MG63 (cell line): Measurements from ENCODE around the gene ANKRD24. TPM values are rescaled to one million over a fixed set of nuclear protein-coding genes. Genes with fewer than 3 reads are reported as not detected.
"Not testable (repeated sequence)": the region's sequence is repeated elsewhere in the genome, so short reads cannot be mapped to it uniquely, and the experiment has no call there.

ENCODE experiments used
- DNase-seq: peaks from one replicate; pipeline ENCODE4 v3.0.0-alpha.2; 2020
- H3K27me3 ChIP-seq: fragments of 250-450 bp; sonication (Bioruptor Pico); 2 replicates; pipeline ENCODE4 v1.5.1; 2020; ENCODE audit warnings: mild to moderate bottlenecking, moderate library complexity
- H3K36me3 ChIP-seq: fragments of 250-450 bp; sonication (Bioruptor Pico); 2 replicates; pipeline ENCODE4 v1.5.1; 2020; ENCODE audit warnings: mild to moderate bottlenecking, moderate library complexity
- H3K4me3 ChIP-seq: fragments of 250-450 bp; sonication (Bioruptor Pico); 2 replicates; pipeline ENCODE4 v1.5.1; 2020; ENCODE audit warnings: mild to moderate bottlenecking, moderate library complexity
- H3K9me3 ChIP-seq: fragments of 250-450 bp; sonication (Bioruptor Pico); 2 replicates; pipeline ENCODE4 v1.5.1; 2020; ENCODE audit warnings: mild to moderate bottlenecking, moderate library complexity
- total RNA-seq: library from RNA; depleted of rRNA; stranded (reverse); fragments of >200 nt; shearing (Covaris generic); gene quantifications from 2 replicates; pipeline ENCODE4 v1.2.3, GENCODE V29; 2014; ENCODE audit warnings: low replicate concordance

The ANKRD24 gene
- total RNA-seq, 1 experiment from 2014 or later = 0.13 TPM

- Histone ChIP-seq H3K27me3 (no peaks in the 10 kb centered on the region), H3K9me3 (no peaks in the 10 kb centered on the region), H3K4me3 (no peak overlapping the region), H3K36me3 (no peaks in the 10 kb centered on the region)
- DNase-seq = peak; percentile 51
Measured at GRCh38 chr19:4186087-4186993, 3.9 kb downstream of the ANKRD24 start.

DNA sequence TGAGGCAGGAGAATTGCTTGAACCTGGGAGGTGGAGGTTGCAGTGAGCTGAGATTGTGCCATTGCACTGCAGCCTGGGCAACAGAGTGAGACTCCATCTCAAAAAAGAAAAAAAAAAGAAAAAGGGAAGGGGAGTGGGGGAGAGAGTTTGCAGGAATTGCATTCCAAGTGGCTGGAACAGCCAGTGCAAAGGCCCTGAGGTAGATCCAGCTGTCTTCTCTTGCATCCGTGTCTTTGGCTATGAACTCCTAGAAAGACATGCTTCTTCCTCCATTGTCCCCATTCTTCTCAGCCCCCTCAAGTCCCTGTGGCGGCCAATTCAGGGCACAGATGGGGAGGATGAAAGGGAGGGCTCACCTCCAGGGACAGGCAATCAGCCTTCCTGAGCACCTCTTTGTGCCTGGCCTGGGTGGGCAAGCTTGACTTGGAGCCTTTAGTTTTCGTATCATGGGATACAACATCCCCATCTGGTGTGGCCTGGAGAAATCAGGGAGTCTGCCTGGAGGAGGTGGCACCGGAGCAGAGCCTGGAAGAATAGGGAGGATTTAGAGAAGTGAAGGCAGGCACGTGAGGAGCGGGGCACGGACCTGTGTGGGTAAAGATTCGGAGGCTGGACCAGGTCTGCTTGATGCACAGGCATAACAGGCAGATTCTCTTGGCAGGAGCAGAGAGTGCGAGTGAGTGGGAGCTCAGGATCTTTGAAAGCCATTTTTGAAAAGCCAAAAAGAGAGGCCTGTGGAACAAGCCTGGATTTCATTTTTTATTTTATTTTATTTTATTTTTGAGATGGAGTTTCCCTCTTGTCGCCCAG, 5.0 kb downstream of the ANKRD24 start:
- Histone ChIP-seq H3K36me3 (no peaks in the 10 kb centered on the region), H3K9me3 (no peaks in the 10 kb centered on the region), H3K4me3 (no peak overlapping the region), H3K27me3 (no peaks in the 10 kb centered on the region)
- no peak for DNase-seq

DNA sequence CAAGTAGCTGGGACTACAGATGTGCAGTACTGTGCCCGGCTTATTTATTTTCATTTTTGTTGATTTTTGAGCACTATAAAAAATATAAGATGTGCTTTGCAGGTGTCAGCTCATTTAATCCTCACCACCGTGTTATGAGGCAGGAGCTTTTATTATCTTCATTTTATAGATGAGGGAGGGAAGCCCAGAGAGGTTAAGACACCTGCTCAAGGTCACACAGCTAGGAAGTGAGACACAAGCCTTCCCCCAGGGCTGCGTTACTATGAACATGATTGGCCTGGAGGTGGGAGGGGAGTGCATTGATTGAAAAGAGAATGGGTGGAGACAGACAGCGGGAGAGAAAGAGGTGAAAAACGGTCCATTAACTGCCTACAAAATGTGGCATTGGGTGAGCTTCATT, 7.2 kb downstream of the ANKRD24 start:
- Histone ChIP-seq H3K4me3 (no peak overlapping the region), H3K36me3 (no peaks in the 10 kb centered on the region), H3K9me3 (no peaks in the 10 kb centered on the region), H3K27me3 (no peaks in the 10 kb centered on the region)
- no peak for DNase-seq

DNA sequence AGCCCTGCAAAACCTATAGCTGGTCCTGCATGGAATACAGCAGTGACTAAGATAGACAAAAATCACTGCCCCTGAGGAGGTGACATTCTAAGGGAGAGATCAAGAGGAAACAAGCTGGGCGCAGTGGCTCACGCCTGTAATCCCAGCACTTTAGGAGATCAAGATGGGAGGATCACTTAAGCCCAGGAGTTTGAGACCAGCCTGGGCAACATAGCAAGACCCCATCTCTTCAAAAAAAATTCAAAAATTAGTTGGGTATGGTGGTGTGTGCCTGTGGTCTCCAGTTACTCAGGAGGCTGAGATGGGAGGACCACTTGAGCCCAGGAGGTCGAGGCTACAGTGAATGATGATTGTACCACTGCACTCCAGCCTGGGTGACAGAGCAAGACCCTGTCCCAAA, 10.0 kb downstream of the ANKRD24 start:
- not testable (repeated sequence) for DNase-seq, H3K36me3 ChIP-seq, H3K4me3 ChIP-seq, H3K9me3 ChIP-seq
- H3K27me3 ChIP-seq = peaks cover 16% of the 10 kb centered on the region

GRCh38 chr19:4194353-4194752, 11.9 kb downstream of the ANKRD24 start:
- no peaks in the 10 kb centered on the region for H3K36me3 ChIP-seq
- H3K9me3 ChIP-seq = no peaks in the 10 kb centered on the region
- H3K4me3 ChIP-seq = no peak overlapping the region
- peaks cover 28% of the 10 kb centered on the region for H3K27me3 ChIP-seq
- DNase-seq = no peak

DNA sequence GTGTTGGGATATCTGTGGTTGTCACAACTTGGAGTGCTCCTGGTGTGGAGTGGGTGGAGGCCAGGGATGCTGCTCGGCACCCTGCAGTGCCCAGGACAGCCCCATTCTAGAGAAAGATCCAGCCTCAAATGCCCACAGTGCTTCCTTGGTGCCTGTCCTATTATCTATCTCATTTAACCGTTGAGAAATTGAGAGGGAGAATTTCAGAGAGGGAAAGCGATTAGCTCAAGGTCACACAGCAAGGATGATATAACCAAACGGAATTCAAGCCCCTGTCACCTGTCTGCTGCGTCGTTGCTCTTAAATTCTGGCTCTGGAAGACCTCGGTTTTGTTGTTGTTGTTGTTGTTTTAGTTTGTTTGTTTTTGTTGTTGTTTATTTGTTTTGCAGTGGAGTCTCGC, 13.5 kb downstream of the ANKRD24 start:
- H3K4me3 ChIP-seq = no peak overlapping the region
- H3K27me3 ChIP-seq = peaks cover 31% of the 10 kb centered on the region
- DNase-seq = no peak
- H3K36me3 ChIP-seq = no peaks in the 10 kb centered on the region
- no peaks in the 10 kb centered on the region for H3K9me3 ChIP-seq

DNA sequence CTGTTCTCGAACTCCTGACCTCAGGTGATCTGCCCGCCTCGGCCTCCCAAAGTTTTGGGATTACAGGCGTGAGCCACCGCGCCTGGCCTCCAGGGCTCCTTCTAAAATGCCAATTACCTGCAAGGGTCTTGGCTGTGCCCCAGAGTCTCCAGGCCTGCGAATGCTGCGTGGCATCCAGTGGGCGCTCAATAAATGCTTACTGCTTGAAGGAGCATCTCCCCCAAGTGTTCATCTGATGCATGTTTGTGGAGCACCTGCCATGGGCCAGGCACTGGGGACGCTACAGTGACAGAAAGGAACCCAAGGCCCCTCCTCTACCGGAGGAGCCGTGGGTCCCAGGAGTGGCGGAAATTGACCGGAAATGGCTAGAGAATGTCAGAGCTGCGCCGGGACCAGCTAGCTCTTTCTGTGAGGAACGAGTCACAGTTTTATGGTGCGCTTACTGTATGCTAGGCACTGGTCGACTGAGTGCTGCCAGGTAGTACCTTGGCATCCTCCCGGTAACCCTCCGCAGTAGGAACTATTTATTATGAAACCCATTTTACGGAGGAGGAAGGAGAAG, 14.2 kb downstream of the ANKRD24 start:
- Histone ChIP-seq H3K27me3 (peaks cover 31% of the 10 kb centered on the region), H3K36me3 (no peaks in the 10 kb centered on the region), H3K9me3 (no peaks in the 10 kb centered on the region), H3K4me3 (no peak overlapping the region)
- no peak for DNase-seq

GRCh38 chr19:4197228-4197624, 14.7 kb downstream of the ANKRD24 start:
- no peak for DNase-seq
- Histone ChIP-seq H3K9me3 (no peaks in the 10 kb centered on the region), H3K27me3 (peaks cover 31% of the 10 kb centered on the region), H3K4me3 (no peak overlapping the region), H3K36me3 (no peaks in the 10 kb centered on the region)

GRCh38 chr19:4197625-4198466, 15.4 kb downstream of the ANKRD24 start:
- no peak overlapping the region for H3K4me3 ChIP-seq
- H3K27me3 ChIP-seq = peaks cover 31% of the 10 kb centered on the region
- DNase-seq = no peak
- no peaks in the 10 kb centered on the region for H3K9me3 ChIP-seq
- no peaks in the 10 kb centered on the region for H3K36me3 ChIP-seq

DNA sequence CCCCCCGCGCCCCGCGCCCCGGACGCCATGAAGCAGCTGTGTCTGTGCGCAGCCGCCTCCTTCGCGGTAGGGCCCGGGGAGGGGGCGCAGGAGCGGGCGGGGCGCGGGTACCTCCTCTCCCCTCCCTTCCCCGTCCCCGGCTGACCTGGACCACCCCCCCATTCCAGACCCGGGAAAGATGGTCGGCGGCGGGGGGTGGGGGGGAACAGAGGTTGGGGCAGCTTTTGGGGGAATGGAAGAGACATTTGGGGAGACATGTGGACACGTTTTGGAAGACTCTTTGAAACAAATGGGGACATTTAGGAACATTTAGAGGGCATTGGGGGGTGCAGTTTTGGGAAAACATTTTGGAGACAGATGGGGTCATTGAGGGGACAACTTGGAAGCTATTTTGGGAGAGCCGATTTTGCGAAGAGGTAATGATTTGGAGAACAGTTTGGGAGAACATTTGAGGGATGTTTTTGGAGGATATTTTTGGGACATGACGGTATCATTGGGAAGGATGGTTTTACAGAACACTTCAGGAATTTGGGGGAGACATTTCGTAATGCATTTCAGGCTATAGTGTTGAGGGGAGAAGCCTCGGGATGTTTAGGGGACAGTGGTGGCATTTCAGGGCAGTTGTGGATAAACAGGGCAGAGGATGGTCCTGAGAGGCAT, 16.1 kb downstream of the ANKRD24 start:
- H3K27me3 ChIP-seq = peaks cover 31% of the 10 kb centered on the region
- no peak overlapping the region for H3K4me3 ChIP-seq
- H3K9me3 ChIP-seq = no peaks in the 10 kb centered on the region
- no peaks in the 10 kb centered on the region for H3K36me3 ChIP-seq
- DNase-seq = no peak

DNA sequence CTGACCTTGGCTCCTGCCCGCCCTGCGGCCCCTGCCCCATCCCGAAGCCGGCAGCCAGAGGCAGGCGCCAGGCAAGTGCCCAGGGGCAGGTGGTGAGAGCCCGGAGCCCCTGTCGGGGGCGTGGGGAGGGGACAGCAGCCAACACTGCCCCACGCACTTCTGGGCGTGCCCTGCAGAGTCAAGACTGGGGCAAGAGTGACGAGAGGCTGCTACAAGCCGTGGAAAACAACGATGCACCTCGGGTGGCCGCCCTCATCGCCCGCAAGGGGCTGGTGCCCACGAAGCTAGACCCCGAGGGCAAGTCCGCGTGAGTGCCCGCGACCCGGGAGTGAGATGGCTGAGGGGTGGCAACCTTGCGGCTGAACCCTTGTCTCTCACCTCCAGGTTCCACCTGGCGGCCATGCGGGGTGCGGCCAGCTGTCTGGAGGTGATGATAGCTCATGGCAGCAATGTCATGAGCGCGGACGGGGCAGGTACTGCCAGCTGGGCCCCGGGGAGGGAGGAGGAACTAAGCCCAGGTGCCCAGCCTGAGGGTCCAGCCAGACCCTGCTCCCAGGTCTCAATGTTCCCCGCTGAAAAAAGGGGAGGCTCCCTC, 17.3 kb downstream of the ANKRD24 start:
- Histone ChIP-seq H3K36me3 (no peaks in the 10 kb centered on the region), H3K4me3 (no peak overlapping the region), H3K27me3 (peaks cover 31% of the 10 kb centered on the region), H3K9me3 (no peaks in the 10 kb centered on the region)
- no peak for DNase-seq

- no peaks in the 10 kb centered on the region for H3K36me3 ChIP-seq
- H3K9me3 ChIP-seq = no peaks in the 10 kb centered on the region
- no peak for DNase-seq
- no peak overlapping the region for H3K4me3 ChIP-seq
- peaks cover 24% of the 10 kb centered on the region for H3K27me3 ChIP-seq
Measured at GRCh38 chr19:4200940-4201542, 18.6 kb downstream of the ANKRD24 start.

DNA sequence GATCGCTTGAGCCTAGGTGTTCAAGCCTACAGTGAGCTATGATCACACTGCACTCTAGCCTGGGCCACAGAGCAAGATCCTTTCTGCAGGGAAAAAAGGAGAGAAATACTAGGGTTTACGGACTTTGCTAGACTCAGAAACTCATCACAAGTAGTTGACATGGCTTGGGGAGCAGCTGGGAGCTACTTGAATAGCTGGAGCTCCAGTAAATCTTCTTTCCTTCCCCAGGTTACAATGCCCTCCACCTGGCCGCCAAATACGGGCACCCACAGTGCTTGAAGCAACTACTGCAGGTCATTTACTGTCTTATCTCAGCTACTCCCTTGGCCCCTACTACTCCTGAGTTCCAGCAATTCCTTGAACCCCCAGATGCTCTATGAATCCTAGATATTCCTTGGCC, 19.3 kb downstream of the ANKRD24 start:
- H3K4me3 ChIP-seq = no peak overlapping the region
- H3K27me3 ChIP-seq = peaks cover 20% of the 10 kb centered on the region
- no peaks in the 10 kb centered on the region for H3K9me3 ChIP-seq
- no peak for DNase-seq
- no peaks in the 10 kb centered on the region for H3K36me3 ChIP-seq

- no peak for DNase-seq
- Histone ChIP-seq H3K4me3 (no peak overlapping the region), H3K9me3 (no peaks in the 10 kb centered on the region), H3K36me3 (no peaks in the 10 kb centered on the region), H3K27me3 (no peaks in the 10 kb centered on the region; the same call in 1 of the 2 replicates)
Measured at GRCh38 chr19:4206818-4207484, 24.5 kb downstream of the ANKRD24 start.
